K562 (cell line): ENCODE data around the gene LBH. TPM values are rescaled to one million over a fixed set of nuclear protein-coding genes. Genes with fewer than 3 reads are reported as not detected.

ENCODE experiments used
- ATAC-seq: fragments of 200-7000 bp; cut with Tn5 transposase; 3 replicates; pipeline ENCODE4 v1.9.1; 2020; ENCODE audit warnings: moderate library complexity
- BruUV-seq: library from RNA; stranded (reverse); fragments of 400-500 nt; replicated peaks from 2 replicates; lab custom pipeline; 2021; lab: Mats Ljungman, UMichigan
- CTCF ChIA-PET: fragments of 300-600 bp; formaldehyde crosslinking; extraction: SDS; loops from one replicate; lab custom pipeline; 2021; ENCODE audit warnings: low intra/inter-chr PET ratio; lab: Yijun Ruan, JAX
- POLR2A ChIA-PET: fragments of 300-600, 350-650 bp; sonication (Branson Sonifier 250); formaldehyde crosslinking; extraction: SDS; loops from one replicate; lab custom pipeline; 2021; ENCODE audit warnings: antibody characterized with exemption, inconsistent platforms; lab: Yijun Ruan, JAX
- DNase-seq, 4 experiments: peaks; one replicate each; pipeline versions ENCODE4 v3.0.0 to v3.0.0-alpha.2; 2011 to 2018; ENCODE audit warnings: low spot score in 3 of 4, mixed read lengths in 3 of 4; ENCODE audit errors: extremely low read depth in 1 of 4
- FAIRE-seq: peaks from 2 replicates; lab custom pipeline; 2011; peaks lifted over from hg19 to GRCh38; lab: Jason Lieb, UNC
- H2AFZ ChIP-seq: 2 replicates; pipeline ENCODE4 v1.6.0; 2011; ENCODE audit warnings: low read depth, low read length, control low read depth, inconsistent platforms
- H3K27ac ChIP-seq: fragments of 200-600 bp; 3 replicates; pipeline ENCODE4 v1.8.0; 2011; ENCODE audit warnings: low read depth, mild to moderate bottlenecking, control low read depth, inconsistent platforms, low read length, moderate library complexity, mixed read lengths; ENCODE audit errors: extremely low read depth
- H3K27me3 ChIP-seq, 2 experiments: fragments of 300-600 bp in 1 of 2; 2 replicates in 1 of 2; 3 replicates in 1 of 2; pipeline versions ENCODE4 v1.6.0 to v1.8.0; 2011; ENCODE audit warnings: inconsistent platforms in 2 of 2, low read length in 2 of 2, mild to moderate bottlenecking in 1 of 2, mixed read lengths in 1 of 2, moderate library complexity in 1 of 2; ENCODE audit not compliant: control insufficient read depth in 2 of 2, insufficient read depth in 2 of 2
- H3K36me3 ChIP-seq: fragments of 300-600 bp; 3 replicates; pipeline ENCODE4 v1.8.0; 2011; ENCODE audit warnings: mild to moderate bottlenecking, low read length, inconsistent platforms; ENCODE audit not compliant: control insufficient read depth, insufficient read depth
- H3K4me1 ChIP-seq, 2 experiments: fragments of 200-600 bp in 1 of 2; replicated peaks in 1 of 2; 2 replicates in 1 of 2; 3 replicates in 1 of 2; pipeline versions ENCODE4 v1.5.1 to v1.8.0; 2011; ENCODE audit warnings: inconsistent platforms in 2 of 2, low read length in 2 of 2, mild to moderate bottlenecking in 1 of 2, mixed read lengths in 1 of 2, moderate library complexity in 1 of 2; ENCODE audit not compliant: control insufficient read depth in 2 of 2, insufficient read depth in 2 of 2
- H3K4me2 ChIP-seq: 2 replicates; pipeline ENCODE4 v1.6.1; 2011; ENCODE audit warnings: low read length, control low read depth, inconsistent platforms, mixed read lengths; ENCODE audit not compliant: insufficient read depth
- H3K4me3 ChIP-seq: fragments of 200-600 bp; sonication (generic), shearing (Covaris generic); 2 replicates; pipeline ENCODE4 v1.5.1; 2016; ENCODE audit warnings: control low read depth, inconsistent platforms
- H3K79me2 ChIP-seq: fragments of 200-600 bp; 3 replicates; pipeline ENCODE4 v1.8.0; 2011; ENCODE audit warnings: low read length, inconsistent platforms; ENCODE audit not compliant: control insufficient read depth, insufficient read depth
- H3K9ac ChIP-seq, 2 experiments: 2 replicates each; pipeline versions ENCODE4 v1.6.0 to v1.6.1; 2011; ENCODE audit warnings: low read depth in 2 of 2, low read length in 2 of 2, control low read depth in 1 of 2, inconsistent platforms in 1 of 2, mild to moderate bottlenecking in 1 of 2, mixed read lengths in 1 of 2; ENCODE audit not compliant: insufficient read depth in 1 of 2
- H3K9me1 ChIP-seq: one replicate; pipeline ENCODE4 v1.6.0; 2011; ENCODE audit warnings: inconsistent platforms, mild to moderate bottlenecking, low read length, moderate library complexity; ENCODE audit not compliant: control insufficient read depth, insufficient read depth
- H3K9me3 ChIP-seq: replicated peaks from 2 replicates; pipeline ENCODE4 v1.5.1; 2011; ENCODE audit warnings: low read depth, low read length, inconsistent platforms; ENCODE audit not compliant: control insufficient read depth, insufficient read depth
- H4K20me1 ChIP-seq: replicated peaks from 2 replicates; pipeline ENCODE4 v1.6.1; 2011; ENCODE audit warnings: low read length, inconsistent platforms, mixed read lengths; ENCODE audit not compliant: control insufficient read depth, insufficient read depth
- AFF4 ChIP-seq: sonication (generic); formaldehyde crosslinking; IDR thresholded peaks from 2 replicates; pipeline ENCODE4 v1.8.0; 2023; ENCODE audit warnings: mild to moderate bottlenecking, missing genetic modification reagents
- TFAP4 ChIP-seq: sonication (generic); formaldehyde crosslinking; IDR thresholded peaks from 2 replicates; pipeline ENCODE4 v1.8.0; 2022; ENCODE audit warnings: missing genetic modification reagents, mild to moderate bottlenecking, moderate library complexity, borderline replicate concordance
- ZNF583 ChIP-seq: fragments of 250-450 bp; sonication (Bioruptor Pico); IDR thresholded peaks from 2 replicates; pipeline ENCODE4 v1.4.0; 2020
- WGBS: fragments of 100-300 bp; shearing (Covaris generic); methylation state at CpG from one replicate; pipeline ENCODE4 v1.1.6; 2016; ENCODE audit warnings: low coverage, mixed read lengths; ENCODE audit not compliant: insufficient coverage; ENCODE audit errors: missing lambda C conversion rate; 5-methylcytosine and 5-hydroxymethylcytosine counted together
- in situ Hi-C: fragments of 300-500 bp; cut with MboI; formaldehyde crosslinking; loops from 4 replicates; pipeline ENCODE4 v1.15.0; 2018; ENCODE audit warnings: inconsistent platforms, mixed read lengths
- intact Hi-C: fragments of 100-400 bp; cut with micrococcal nuclease; formaldehyde crosslinking; loops from 2 replicates; pipeline ENCODE4 v1.14.2; 2022
- polyA plus RNA-seq, 8 experiments: library from polyadenylated mRNA; depleted of rRNA in 4 of 8; stranded (reverse) in 5 of 8; unstranded in 3 of 8; fragments of >200 nt; fragmentation: Nextera tagmentation in 2 of 8; fragmentation: Illumina TruSeq in 1 of 8; extraction: Ambion mirVana in 2 of 8; extraction: Trizol in 1 of 8; gene quantifications; 2 replicates each; pipeline versions ENCODE4 v1.2.1 to v1.2.3, GENCODE V29; 2011 to 2014; ENCODE audit warnings: inconsistent platforms in 1 of 8, missing spikeins in 1 of 8
- total RNA-seq, 7 experiments: library from RNA; depleted of rRNA in 6 of 7; stranded (reverse); fragments of >200 nt in 6 of 7; fragmentation: Illumina TruSeq in 2 of 7; extraction: Trizol in 2 of 7; gene quantifications; 2 replicates each; pipeline versions ENCODE4 v1.2.1 to v1.2.3, GENCODE V29; 2011 to 2021; ENCODE audit warnings: low replicate concordance in 1 of 7

Gene LBH
- total and polyA plus RNA-seq, 9 of the 15 experiments (the other 6 are each of a cell fraction or from before 2014, with no cell fraction given): 3.1 to 13.4 (median 7.4) TPM

- H2AFZ ChIP-seq: peak overlapping the region; percentile 33; the same call in 1 of the 2 replicates
- H3K9me3 ChIP-seq: no peaks in the 10 kb centered on the region
- POLR2A ChIA-PET: interaction anchor here (1.1 to 1.5 kb wide), 2 partner anchors 10 to 13 kb away, joined by 3 to 5 read pairs; no protein-coding TSS in a partner anchor
- no peak overlapping the region for H3K4me3 ChIP-seq
- BruUV-seq: no TSS peak
- no peak for ATAC-seq
- H3K4me2 ChIP-seq: no peak overlapping the region
- no peak for DNase-seq
- no peak for FAIRE-seq
- intact Hi-C loops (no loop called here), in situ Hi-C loops (no loop called here)
- CTCF ChIA-PET: no interaction called here
- H3K9me1 ChIP-seq: no peaks in the 10 kb centered on the region
- no peaks in the 10 kb centered on the region for H3K79me2 ChIP-seq
- H3K4me1 ChIP-seq: peaks cover 51 to 54% of the 10 kb centered on the region in 2 experiments; a peak in 4 of 5 replicates
- no peaks in the 10 kb centered on the region for H3K36me3 ChIP-seq
- peak overlapping the region in 1 of 2 experiments; percentile 11; a peak in 1 of 4 replicates for H3K9ac ChIP-seq
- H3K27me3 ChIP-seq: no peaks in the 10 kb centered on the region
- WGBS: 91% methylated on average over 6 of the region's 7 CpGs
- H3K27ac ChIP-seq: no peak overlapping the region
- TF ChIP-seq ZNF583 (CRISPR knock-in tag): no peak
- 0 out of 2 replicates have a peak, but pooled peaks have one; percentile 12 for TF ChIP-seq TFAP4 (CRISPR knock-in tag)
- no peak for TF ChIP-seq AFF4 (CRISPR knock-in tag)
- H4K20me1 ChIP-seq: no peaks in the 10 kb centered on the region
These were observed 36.9 kb upstream of the LBH start for GRCh38 chr2:30194421-30194820.
